Fibroblast of lung (primary cell): ENCODE results near the gene TNIK. TPM values are rescaled to one million over a fixed set of nuclear protein-coding genes. Genes with fewer than 3 reads are reported as not detected.

Experiments
- DNase-seq, 2 donors: peaks; one replicate each; pipeline versions ENCODE4 v3.0.0 to v3.0.0-alpha.2; 2010; ENCODE audit warnings: low read depth in 2 of 2
- H2AFZ ChIP-seq: 2 replicates; pipeline ENCODE4 v1.5.1; 2012; ENCODE audit warnings: low read length, control low read depth, inconsistent platforms
- H3K27ac ChIP-seq: 2 replicates; pipeline ENCODE4 v1.5.1; 2011; ENCODE audit warnings: low read length, control low read depth; ENCODE audit not compliant: insufficient read depth
- H3K27me3 ChIP-seq: 2 replicates; pipeline ENCODE4 v1.5.1; 2011; ENCODE audit warnings: mild to moderate bottlenecking, low read length; ENCODE audit not compliant: control insufficient read depth, insufficient read depth
- H3K36me3 ChIP-seq: 2 replicates; pipeline ENCODE4 v1.5.1; 2011; ENCODE audit warnings: low read length; ENCODE audit not compliant: control insufficient read depth, insufficient read depth
- H3K4me1 ChIP-seq: 2 replicates; pipeline ENCODE4 v1.5.1; 2011; ENCODE audit warnings: low read length; ENCODE audit not compliant: control insufficient read depth, insufficient read depth; ENCODE audit errors: extremely low read depth
- H3K4me2 ChIP-seq: 2 replicates; pipeline ENCODE4 v1.5.1; 2011; ENCODE audit warnings: low read length, control low read depth; ENCODE audit not compliant: insufficient read depth; ENCODE audit errors: extremely low read depth
- H3K4me3 ChIP-seq, 4 experiments: fragments of 200-600 bp in 1 of 4; sonication (generic) in 1 of 4; replicated peaks in 1 of 4; 2 replicates each; pipeline ENCODE4 v1.5.1; 2011 to 2016; ENCODE audit warnings: low read length in 4 of 4, low read depth in 3 of 4, mild to moderate bottlenecking in 3 of 4, control low read depth in 2 of 4, inconsistent platforms in 1 of 4, mixed read lengths in 1 of 4; ENCODE audit not compliant: insufficient read depth in 1 of 4; ENCODE audit errors: control extremely low read depth in 1 of 4
- H3K79me2 ChIP-seq: 2 replicates; pipeline ENCODE4 v1.5.1; 2012; ENCODE audit warnings: mild to moderate bottlenecking, low read length, inconsistent platforms; ENCODE audit not compliant: control insufficient read depth, insufficient read depth
- H3K9ac ChIP-seq: 2 replicates; pipeline ENCODE4 v1.5.1; 2011; ENCODE audit warnings: mild to moderate bottlenecking, low read length, control low read depth; ENCODE audit not compliant: insufficient read depth
- H3K9me3 ChIP-seq: 2 replicates; pipeline ENCODE4 v1.5.1; 2012; ENCODE audit warnings: low read depth, low read length; ENCODE audit not compliant: control insufficient read depth, insufficient read depth
- H4K20me1 ChIP-seq: 2 replicates; pipeline ENCODE4 v1.5.1; 2011; ENCODE audit warnings: low read length; ENCODE audit not compliant: control insufficient read depth, insufficient read depth; ENCODE audit errors: extremely low read depth
- CTCF ChIP-seq, 2 donors: IDR thresholded peaks in 1 of 2; conservative IDR thresholded peaks in 1 of 2; 1 replicate in 1 of 2; 2 replicates in 1 of 2; pipeline ENCODE4 v1.5.1; 2011 to 2012; ENCODE audit warnings: low read length in 2 of 2, control low read depth in 1 of 2, inconsistent platforms in 1 of 2, low read depth in 1 of 2, mild to moderate bottlenecking in 1 of 2
- EZH2 ChIP-seq: IDR thresholded peaks from 2 replicates; pipeline ENCODE4 v1.5.1; 2012; ENCODE audit warnings: low read length, control low read depth, mild to moderate bottlenecking; ENCODE audit errors: missing control alignments
- polyA plus RNA-seq, 2 donors: library from polyadenylated mRNA; depleted of rRNA in 1 of 2; stranded (reverse) in 1 of 2; unstranded in 1 of 2; fragments of >200 nt; gene quantifications; 2 replicates each; pipeline ENCODE4 v1.2.1, GENCODE V29; 2011 to 2012; ENCODE audit warnings: missing spikeins in 1 of 2
- total RNA-seq: library from RNA; depleted of rRNA; stranded (reverse); fragments of >200 nt; gene quantifications from 2 replicates; pipeline ENCODE4 v1.2.1, GENCODE V29; 2014

The TNIK gene
- total and polyA plus RNA-seq, 2 donors (not counting 1 experiment from before 2014, with no cell fraction given), result 13.8 to 39.3 TPM

- Histone ChIP-seq H3K79me2 (no peaks in the 10 kb centered on the region), H3K36me3 (no peaks in the 10 kb centered on the region), H3K27ac (no peak overlapping the region), H4K20me1 (no peaks in the 10 kb centered on the region), H3K27me3 (no peaks in the 10 kb centered on the region), H3K9ac (no peak overlapping the region), H3K9me3 (no peaks in the 10 kb centered on the region), H3K4me3 (no peak overlapping the region), H2AFZ (no peak overlapping the region), H3K4me2 (no peak overlapping the region), H3K4me1 (peaks cover 20% of the 10 kb centered on the region)
- TF ChIP-seq CTCF (conservative IDR thresholded peaks at IDR 0.05 in 1 of 2, IDR thresholded peaks at IDR 0.05 in 1 of 2; ENCODE audit: low read depth in 1 of 2, low read length in 2 of 2), result no peak
- no peak for TF ChIP-seq EZH2
- DNase-seq, result no peak
These were observed 71.7 kb downstream of the TNIK start for GRCh38 chr3:171388527-171388926.

DNA sequence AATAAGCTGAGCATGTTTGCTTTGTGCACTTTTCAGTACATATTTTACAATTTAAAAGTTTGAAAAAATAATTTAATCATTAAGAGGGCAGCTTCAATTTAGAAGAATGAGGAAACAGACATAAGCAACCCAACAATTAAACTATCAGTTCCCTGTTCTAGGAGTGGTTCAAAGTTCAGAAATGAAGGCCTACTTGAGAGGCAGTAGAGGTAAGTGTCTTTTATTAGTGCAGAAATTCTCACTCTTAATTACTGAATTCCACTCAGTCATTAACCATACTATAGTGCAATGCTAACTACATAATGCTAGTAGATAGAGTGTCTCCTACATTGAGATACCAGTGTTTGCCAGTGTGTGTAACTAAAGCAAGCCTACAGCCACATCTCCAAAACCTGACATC is 73.1 kb downstream of the TNIK start:
- H3K79me2 ChIP-seq, result peaks cover 2% of the 10 kb centered on the region
- TF ChIP-seq CTCF (conservative IDR thresholded peaks at IDR 0.05 in 1 of 2, IDR thresholded peaks at IDR 0.05 in 1 of 2; ENCODE audit: low read depth in 1 of 2, low read length in 2 of 2) (no peak), EZH2 (no peak)
- H3K4me2 ChIP-seq, result no peak overlapping the region
- H3K36me3 ChIP-seq, result no peaks in the 10 kb centered on the region
- DNase-seq, result no peak
- H3K27me3 ChIP-seq, result no peaks in the 10 kb centered on the region
- no peaks in the 10 kb centered on the region for H3K9me3 ChIP-seq
- no peak overlapping the region for H3K27ac ChIP-seq
- no peak overlapping the region for H3K4me3 ChIP-seq
- H3K4me1 ChIP-seq, result peaks cover 17% of the 10 kb centered on the region
- H3K9ac ChIP-seq, result no peak overlapping the region
- no peak overlapping the region for H2AFZ ChIP-seq
- no peaks in the 10 kb centered on the region for H4K20me1 ChIP-seq

DNA sequence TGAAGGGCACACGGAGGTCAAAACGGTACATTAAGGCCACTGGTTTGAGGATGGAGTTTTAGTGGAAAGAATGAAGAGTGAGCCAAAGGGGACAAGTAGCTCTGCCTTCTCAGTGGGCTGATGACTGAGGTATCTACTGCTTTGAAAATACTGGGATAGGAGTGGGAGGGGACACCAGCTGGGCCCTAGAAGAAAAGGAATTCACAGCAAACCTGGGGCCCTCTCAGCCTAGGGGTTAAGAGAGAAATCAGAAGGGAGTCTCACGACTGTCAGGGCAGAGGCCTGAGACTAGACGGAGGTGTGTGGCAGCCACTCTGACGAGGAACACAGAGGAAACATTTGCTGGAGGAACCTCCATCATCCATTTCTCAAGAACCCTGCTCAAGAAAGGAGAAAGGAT is 75.1 kb downstream of the TNIK start:
- Histone ChIP-seq H3K4me2 (peak overlapping the region; percentile 49), H3K27ac (peak overlapping the region; percentile 48), H4K20me1 (no peaks in the 10 kb centered on the region), H3K4me1 (peaks cover 17% of the 10 kb centered on the region), H2AFZ (no peak overlapping the region), H3K36me3 (no peaks in the 10 kb centered on the region), H3K27me3 (no peaks in the 10 kb centered on the region), H3K9me3 (no peaks in the 10 kb centered on the region), H3K4me3 (no peak overlapping the region), H3K79me2 (peaks cover 2% of the 10 kb centered on the region), H3K9ac (no peak overlapping the region)
- no peak for DNase-seq
- no peak for TF ChIP-seq EZH2
- TF ChIP-seq CTCF (conservative IDR thresholded peaks at IDR 0.05 in 1 of 2, IDR thresholded peaks at IDR 0.05 in 1 of 2; ENCODE audit: low read depth in 1 of 2, low read length in 2 of 2), result no peak
